ENCODE results near the gene SF3B2. TPM values are rescaled to one million over a fixed set of nuclear protein-coding genes. Genes with fewer than 3 reads are reported as not detected.

Gene SF3B2
- total and polyA plus RNA-seq, 10 donors: 77.5 to 195 (median 147) TPM

DNA sequence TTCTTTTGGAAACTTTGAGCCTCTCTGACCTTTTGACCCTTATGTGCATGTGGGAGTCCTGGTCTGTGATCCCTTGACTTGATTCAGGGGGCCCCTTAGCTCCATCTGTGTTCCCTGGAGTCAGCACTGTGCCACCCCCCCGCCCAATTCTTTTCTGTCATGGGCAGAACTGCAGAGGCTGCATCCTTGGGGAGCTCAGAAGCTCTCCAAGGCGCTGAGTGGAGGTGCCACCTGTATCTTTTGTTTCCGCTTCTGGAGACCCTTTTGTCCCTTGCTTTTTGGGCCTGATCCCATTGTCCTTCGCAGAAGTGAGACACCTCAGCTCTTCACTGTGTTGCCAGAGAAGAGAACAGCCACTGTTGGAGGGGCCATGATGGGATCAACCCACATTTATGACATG lies 15.5 kb downstream of the SF3B2 start:
- no peak for DNase-seq
- H3K9me3 ChIP-seq: no peaks in the 10 kb centered on the region
- no peak overlapping the region for H3K4me3 ChIP-seq
- peak overlapping the region in 7 of 8 donors; percentile 14 to 99 (median 99) for H3K27ac ChIP-seq
- intact Hi-C loops (cut with DNase I; ENCODE audit: low total_unique reads): loop anchor here (10.0 kb wide), 1 partner anchor 67 kb away; no protein-coding TSS in a partner anchor
- H3K4me1 ChIP-seq: peaks cover 33 to 74% (median 52%) of the 10 kb centered on the region in 6 donors
- H3K36me3 ChIP-seq: peaks cover 15 to 67% (median 59%) of the 10 kb centered on the region in 6 donors
- WGBS, 5 donors: 72 to 91% (median 89%) methylated on average over 4 of the region's 4 CpGs
- TF ChIP-seq POLR2A (IDR thresholded peaks at IDR 0.05): no peak
- TF ChIP-seq, protein P1, sequence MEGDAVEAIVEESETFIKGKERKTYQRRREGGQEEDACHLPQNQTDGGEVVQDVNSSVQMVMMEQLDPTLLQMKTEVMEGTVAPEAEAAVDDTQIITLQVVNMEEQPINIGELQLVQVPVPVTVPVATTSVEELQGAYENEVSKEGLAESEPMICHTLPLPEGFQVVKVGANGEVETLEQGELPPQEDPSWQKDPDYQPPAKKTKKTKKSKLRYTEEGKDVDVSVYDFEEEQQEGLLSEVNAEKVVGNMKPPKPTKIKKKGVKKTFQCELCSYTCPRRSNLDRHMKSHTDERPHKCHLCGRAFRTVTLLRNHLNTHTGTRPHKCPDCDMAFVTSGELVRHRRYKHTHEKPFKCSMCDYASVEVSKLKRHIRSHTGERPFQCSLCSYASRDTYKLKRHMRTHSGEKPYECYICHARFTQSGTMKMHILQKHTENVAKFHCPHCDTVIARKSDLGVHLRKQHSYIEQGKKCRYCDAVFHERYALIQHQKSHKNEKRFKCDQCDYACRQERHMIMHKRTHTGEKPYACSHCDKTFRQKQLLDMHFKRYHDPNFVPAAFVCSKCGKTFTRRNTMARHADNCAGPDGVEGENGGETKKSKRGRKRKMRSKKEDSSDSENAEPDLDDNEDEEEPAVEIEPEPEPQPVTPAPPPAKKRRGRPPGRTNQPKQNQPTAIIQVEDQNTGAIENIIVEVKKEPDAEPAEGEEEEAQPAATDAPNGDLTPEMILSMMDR (IDR thresholded peaks at IDR 0.05 in 8 of 11, conservative IDR thresholded peaks at IDR 0.05 in 3 of 11): no peak
- no peak for TF ChIP-seq POLR2AphosphoS5 (IDR thresholded peaks at IDR 0.05)
- H3K27me3 ChIP-seq (replicated peaks in 1 of 7): no peaks in the 10 kb centered on the region

- Histone ChIP-seq H3K4me3 (peak overlapping the region in 1 of 8 donors; percentile 98), H3K27ac (peak overlapping the region; percentile 95 to 99 (median 99)), H3K4me1 (peaks cover 33 to 79% (median 58%) of the 10 kb centered on the region in 6 donors), H3K36me3 (peaks cover 8 to 67% (median 52%) of the 10 kb centered on the region in 6 donors), H3K27me3 (replicated peaks in 1 of 7) (no peaks in the 10 kb centered on the region), H3K9me3 (no peaks in the 10 kb centered on the region)
- peak; percentile 90 for DNase-seq
- TF ChIP-seq POLR2AphosphoS5 (IDR thresholded peaks at IDR 0.05): peak; percentile 48 to 75 (median 55)
- TF ChIP-seq, protein P1 (IDR thresholded peaks at IDR 0.05 in 8 of 11, conservative IDR thresholded peaks at IDR 0.05 in 3 of 11): peak; percentile 72 to 97 (median 90)
- no peak for TF ChIP-seq POLR2A (IDR thresholded peaks at IDR 0.05)
- intact Hi-C loops (cut with DNase I; ENCODE audit: low total_unique reads): loop anchor here (10.0 kb wide), 1 partner anchor 67 kb away; no protein-coding TSS in a partner anchor
- WGBS, 5 donors: 43 to 58% (median 53%) methylated on average over 17 of the region's 17 CpGs
These were observed 16.1 kb downstream of the SF3B2 start for GRCh38 chr11:66068154-66068821.

GRCh38 chr11:66068923-66069714 lies 17.0 kb downstream of the SF3B2 start:
- WGBS, 5 donors: 15 to 23% (median 21%) methylated on average over 14 of the region's 14 CpGs
- H3K27ac ChIP-seq: peak overlapping the region; percentile 95 to 99 (median 99)
- H3K36me3 ChIP-seq: peaks cover 3 to 62% (median 45%) of the 10 kb centered on the region in 6 donors
- DNase-seq: peak; percentile 85
- H3K4me1 ChIP-seq: peaks cover 33 to 79% (median 59%) of the 10 kb centered on the region in 6 donors
- TF ChIP-seq, protein P1 (IDR thresholded peaks at IDR 0.05 in 8 of 11, conservative IDR thresholded peaks at IDR 0.05 in 3 of 11): peak in 2 of 11 experiments; percentile 3 to 12
- peak in 1 of 3 donors; percentile 62 for TF ChIP-seq POLR2AphosphoS5 (IDR thresholded peaks at IDR 0.05)
- no peak for TF ChIP-seq POLR2A (IDR thresholded peaks at IDR 0.05)
- H3K4me3 ChIP-seq: peak overlapping the region; percentile 40 to 98 (median 80)
- intact Hi-C loops (cut with DNase I; ENCODE audit: low total_unique reads): loop anchor here (10.0 kb wide), 1 partner anchor 66 kb away; no protein-coding TSS in a partner anchor
- no peaks in the 10 kb centered on the region for H3K9me3 ChIP-seq
- H3K27me3 ChIP-seq (replicated peaks in 1 of 7): no peaks in the 10 kb centered on the region

Data from spleen (tissue), 11 donors.